SU-DHL-6 (cell line): ENCODE data around the gene GATD1.

Source experiments
- EZH2phosphoT487 ChIP-seq: fragments of 200-600 bp; sonication (generic), shearing (Covaris generic); conservative IDR thresholded peaks from 2 replicates; pipeline ENCODE4 v1.6.1; 2018; ENCODE audit warnings: mild to moderate bottlenecking, antibody characterized with exemption, low read length, moderate library complexity, mixed read lengths
- TF ChIP-seq, protein P1 (sequence below): fragments of 200-600 bp; sonication (generic); IDR thresholded peaks from one replicate; pipeline ENCODE4 v1.5.1; 2017; ENCODE audit warnings: antibody characterized with exemption, mild to moderate bottlenecking, low read length, moderate library complexity; ENCODE audit not compliant: insufficient read depth, poor library complexity, severe bottlenecking

DNA sequence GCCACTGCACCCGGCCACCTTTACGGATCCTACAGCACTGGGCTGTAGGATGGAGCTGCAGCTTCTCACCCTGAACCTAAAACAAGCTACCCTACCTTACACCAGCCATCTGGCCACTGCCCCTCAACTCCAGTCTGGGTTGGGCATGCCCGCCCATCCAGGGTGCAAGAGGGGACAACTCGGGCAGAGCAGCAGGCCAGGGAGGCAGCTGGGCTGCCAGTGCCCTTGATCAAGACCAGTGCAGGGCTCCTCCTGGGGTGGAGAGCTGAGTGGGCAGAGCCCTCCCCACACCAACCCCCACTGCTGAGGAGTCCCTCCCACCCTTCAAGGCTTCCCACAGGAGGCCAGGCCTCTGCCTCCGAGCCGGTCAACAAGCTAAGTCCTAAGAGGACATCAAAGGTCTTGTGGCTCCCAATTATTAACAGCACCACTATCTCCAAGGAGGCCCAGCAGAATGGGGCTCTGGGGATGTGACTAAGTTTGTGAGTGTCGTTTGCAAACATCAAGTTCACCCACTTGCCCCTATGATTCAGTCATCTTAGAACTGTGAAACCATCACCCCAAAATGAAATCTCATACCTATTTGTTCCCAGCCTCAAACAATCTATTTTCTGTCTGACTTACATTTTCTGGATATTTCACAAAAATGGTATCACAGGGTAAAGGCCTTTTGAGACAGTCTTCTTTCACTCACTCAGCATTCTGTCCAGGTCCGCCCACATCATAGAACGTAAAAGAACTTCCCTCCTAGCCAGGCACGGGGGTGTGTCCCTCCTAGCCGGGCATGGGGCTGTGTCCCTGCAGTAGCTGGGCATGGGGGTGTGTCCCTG lies 11.0 kb downstream of the GATD1 start:
- TF ChIP-seq, protein P1, sequence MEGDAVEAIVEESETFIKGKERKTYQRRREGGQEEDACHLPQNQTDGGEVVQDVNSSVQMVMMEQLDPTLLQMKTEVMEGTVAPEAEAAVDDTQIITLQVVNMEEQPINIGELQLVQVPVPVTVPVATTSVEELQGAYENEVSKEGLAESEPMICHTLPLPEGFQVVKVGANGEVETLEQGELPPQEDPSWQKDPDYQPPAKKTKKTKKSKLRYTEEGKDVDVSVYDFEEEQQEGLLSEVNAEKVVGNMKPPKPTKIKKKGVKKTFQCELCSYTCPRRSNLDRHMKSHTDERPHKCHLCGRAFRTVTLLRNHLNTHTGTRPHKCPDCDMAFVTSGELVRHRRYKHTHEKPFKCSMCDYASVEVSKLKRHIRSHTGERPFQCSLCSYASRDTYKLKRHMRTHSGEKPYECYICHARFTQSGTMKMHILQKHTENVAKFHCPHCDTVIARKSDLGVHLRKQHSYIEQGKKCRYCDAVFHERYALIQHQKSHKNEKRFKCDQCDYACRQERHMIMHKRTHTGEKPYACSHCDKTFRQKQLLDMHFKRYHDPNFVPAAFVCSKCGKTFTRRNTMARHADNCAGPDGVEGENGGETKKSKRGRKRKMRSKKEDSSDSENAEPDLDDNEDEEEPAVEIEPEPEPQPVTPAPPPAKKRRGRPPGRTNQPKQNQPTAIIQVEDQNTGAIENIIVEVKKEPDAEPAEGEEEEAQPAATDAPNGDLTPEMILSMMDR, result no peak
- no peak for TF ChIP-seq EZH2phosphoT487
